ENCODE measurements around the gene LDHAL6B.

The LDHAL6B gene

GRCh38 chr15:59191855-59192237 lies 14.8 kb upstream of the LDHAL6B start:
- no peak for TF ChIP-seq GATA3 (IDR thresholded peaks at IDR 0.05; ENCODE audit: low read depth, low read length)
- no peak for TF ChIP-seq GATA2 (IDR thresholded peaks at IDR 0.05; ENCODE audit: low read depth, low read length)

GRCh38 chr15:59194639-59195325 lies 11.9 kb upstream of the LDHAL6B start:
- TF ChIP-seq GATA3 (IDR thresholded peaks at IDR 0.05; ENCODE audit: low read depth, low read length) = no peak
- TF ChIP-seq GATA2 (IDR thresholded peaks at IDR 0.05; ENCODE audit: low read depth, low read length) = no peak

GRCh38 chr15:59196416-59196815 lies 10.2 kb upstream of the LDHAL6B start:
- TF ChIP-seq GATA3 (IDR thresholded peaks at IDR 0.05; ENCODE audit: low read depth, low read length) (no peak), GATA2 (IDR thresholded peaks at IDR 0.05; ENCODE audit: low read depth, low read length) (no peak)

GRCh38 chr15:59197454-59197853 lies 9.2 kb upstream of the LDHAL6B start:
- no peak for TF ChIP-seq GATA2 (IDR thresholded peaks at IDR 0.05; ENCODE audit: low read depth, low read length)
- no peak for TF ChIP-seq GATA3 (IDR thresholded peaks at IDR 0.05; ENCODE audit: low read depth, low read length)

GRCh38 chr15:59199626-59200465 lies 6.8 kb upstream of the LDHAL6B start:
- TF ChIP-seq GATA2 (IDR thresholded peaks at IDR 0.05; ENCODE audit: low read depth, low read length) (no peak), GATA3 (IDR thresholded peaks at IDR 0.05; ENCODE audit: low read depth, low read length) (no peak)

- TF ChIP-seq GATA3 (IDR thresholded peaks at IDR 0.05; ENCODE audit: low read depth, low read length) (no peak), GATA2 (IDR thresholded peaks at IDR 0.05; ENCODE audit: low read depth, low read length) (no peak)
Observed at GRCh38 chr15:59200560-59200959, 6.1 kb upstream of the LDHAL6B start.

GRCh38 chr15:59203008-59203407 lies 3.6 kb upstream of the LDHAL6B start:
- TF ChIP-seq GATA3 (IDR thresholded peaks at IDR 0.05; ENCODE audit: low read depth, low read length) = no peak
- TF ChIP-seq GATA2 (IDR thresholded peaks at IDR 0.05; ENCODE audit: low read depth, low read length) = no peak

- TF ChIP-seq GATA3 (IDR thresholded peaks at IDR 0.05; ENCODE audit: low read depth, low read length) (no peak), GATA2 (IDR thresholded peaks at IDR 0.05; ENCODE audit: low read depth, low read length) (no peak)
Observed at GRCh38 chr15:59203657-59204056, 3.0 kb upstream of the LDHAL6B start.

- TF ChIP-seq GATA2 (IDR thresholded peaks at IDR 0.05; ENCODE audit: low read depth, low read length) = no peak
- TF ChIP-seq GATA3 (IDR thresholded peaks at IDR 0.05; ENCODE audit: low read depth, low read length) = no peak
Observed at GRCh38 chr15:59205839-59206622, 612 bp upstream of the LDHAL6B start.

- TF ChIP-seq GATA2 (IDR thresholded peaks at IDR 0.05; ENCODE audit: low read depth, low read length) (no peak), GATA3 (IDR thresholded peaks at IDR 0.05; ENCODE audit: low read depth, low read length) (no peak)
Observed at GRCh38 chr15:59208613-59209249, 2.1 kb downstream of the LDHAL6B start.

GRCh38 chr15:59210186-59210585 lies 3.5 kb downstream of the LDHAL6B start:
- TF ChIP-seq GATA2 (IDR thresholded peaks at IDR 0.05; ENCODE audit: low read depth, low read length) (no peak), GATA3 (IDR thresholded peaks at IDR 0.05; ENCODE audit: low read depth, low read length) (no peak)

GRCh38 chr15:59216911-59217310 lies 10.3 kb downstream of the LDHAL6B start:
- TF ChIP-seq GATA2 (IDR thresholded peaks at IDR 0.05; ENCODE audit: low read depth, low read length) (no peak), GATA3 (IDR thresholded peaks at IDR 0.05; ENCODE audit: low read depth, low read length) (no peak)

- no peak for TF ChIP-seq GATA3 (IDR thresholded peaks at IDR 0.05; ENCODE audit: low read depth, low read length)
- no peak for TF ChIP-seq GATA2 (IDR thresholded peaks at IDR 0.05; ENCODE audit: low read depth, low read length)
Observed at GRCh38 chr15:59217876-59218498, 11.3 kb downstream of the LDHAL6B start.
